Neural cell (in vitro differentiated cells): Measurements from ENCODE around the gene NR4A2. TPM values are rescaled to one million over a fixed set of nuclear protein-coding genes. Genes with fewer than 3 reads are reported as not detected.

Experiments
- H2AFZ ChIP-seq: fragments of 200-600, 300-800 bp; sonication (generic), shearing (Covaris generic); 2 replicates; pipeline ENCODE4 v1.6.0; 2014; ENCODE audit warnings: low read depth, mild to moderate bottlenecking, antibody characterized with exemption, low read length, moderate library complexity
- H3F3A ChIP-seq: fragments of 200-600 bp; shearing (Covaris generic); 2 replicates; pipeline ENCODE4 v1.6.1; 2016; ENCODE audit warnings: mild to moderate bottlenecking, moderate library complexity, mixed read lengths, antibody characterized with exemption, low read length; ENCODE audit not compliant: insufficient read depth, poor library complexity, severe bottlenecking
- H3K27ac ChIP-seq: fragments of 200-600, 300-800 bp; sonication (generic), shearing (Covaris generic); 2 replicates; pipeline ENCODE4 v1.5.1; 2014; ENCODE audit warnings: mild to moderate bottlenecking, low read length, moderate library complexity
- H3K27me3 ChIP-seq: fragments of 300-800, 200-600 bp; sonication (generic), shearing (Covaris generic); 2 replicates; pipeline ENCODE4 v1.6.0; 2014; ENCODE audit warnings: mild to moderate bottlenecking, low read depth, low read length, moderate library complexity; ENCODE audit not compliant: insufficient read depth
- H3K36me3 ChIP-seq: fragments of 300-800, 200-600 bp; sonication (generic), shearing (Covaris generic); 2 replicates; pipeline ENCODE4 v1.5.1; 2014; ENCODE audit warnings: mild to moderate bottlenecking, antibody characterized with exemption, low read length, moderate library complexity; ENCODE audit not compliant: insufficient read depth
- H3K4me2 ChIP-seq: fragments of 300-800, 200-600 bp; sonication (generic), shearing (Covaris generic); 2 replicates; pipeline ENCODE4 v1.6.0; 2014; ENCODE audit warnings: mild to moderate bottlenecking, low read length
- H3K4me3 ChIP-seq: fragments of 300-800, 200-600 bp; sonication (generic), shearing (Covaris generic); 2 replicates; pipeline ENCODE4 v1.5.1; 2014; ENCODE audit warnings: mild to moderate bottlenecking, low read length, moderate library complexity
- H3K79me2 ChIP-seq: fragments of 200-600 bp; shearing (Covaris generic); replicated peaks from 2 replicates; pipeline ENCODE4 v1.6.0; 2014; ENCODE audit warnings: mild to moderate bottlenecking, low read length, moderate library complexity; ENCODE audit not compliant: insufficient read depth
- H3K9ac ChIP-seq: fragments of 300-800, 200-600 bp; sonication (generic), shearing (Covaris generic); 2 replicates; pipeline ENCODE4 v1.6.1; 2016; ENCODE audit warnings: mild to moderate bottlenecking, low read length, mixed read lengths
- H3K9me2 ChIP-seq: fragments of 200-600 bp; shearing (Covaris generic); 2 replicates; pipeline ENCODE4 v1.6.1; 2016; ENCODE audit warnings: mild to moderate bottlenecking, low read length, mixed read lengths; ENCODE audit not compliant: insufficient read depth
- H3K9me3 ChIP-seq: fragments of 200-600, 300-800 bp; sonication (generic), shearing (Covaris generic); 2 replicates; pipeline ENCODE4 v1.6.1; 2016; ENCODE audit warnings: mild to moderate bottlenecking, mixed run types, low read length, moderate library complexity, mixed read lengths
- H4K20me1 ChIP-seq: fragments of 200-600 bp; shearing (Covaris generic); 2 replicates; pipeline ENCODE4 v1.6.1; 2016; ENCODE audit warnings: mild to moderate bottlenecking, mixed run types; ENCODE audit not compliant: insufficient read depth
- EP300 ChIP-seq: fragments of 450-650 bp; conservative IDR thresholded peaks from 2 replicates; pipeline ENCODE4 v1.6.1; 2014; ENCODE audit warnings: antibody characterized with exemption, mild to moderate bottlenecking, moderate library complexity; ENCODE audit not compliant: poor library complexity, severe bottlenecking
- EZH2 ChIP-seq: fragments of 200-600, 300-800 bp; shearing (Covaris generic), sonication (generic); IDR thresholded peaks from 2 replicates; pipeline ENCODE4 v1.6.1; 2014; ENCODE audit warnings: antibody characterized with exemption, low read length, borderline replicate concordance, mild to moderate bottlenecking; ENCODE audit not compliant: insufficient read depth, poor library complexity, severe bottlenecking
- MXI1 ChIP-seq: fragments of 450-650 bp; conservative IDR thresholded peaks from 2 replicates; pipeline ENCODE4 v1.6.1; 2014; ENCODE audit warnings: antibody characterized with exemption, mild to moderate bottlenecking; ENCODE audit not compliant: poor library complexity, severe bottlenecking
- POLR2AphosphoS5 ChIP-seq: IDR thresholded peaks from 2 replicates; pipeline ENCODE4 v1.6.1; 2012
- RAD21 ChIP-seq: fragments of 450-650 bp; conservative IDR thresholded peaks from 2 replicates; pipeline ENCODE4 v1.6.1; 2014; ENCODE audit warnings: antibody characterized with exemption, mild to moderate bottlenecking, moderate library complexity
- REST ChIP-seq: IDR thresholded peaks from 2 replicates; pipeline ENCODE4 v1.6.1; 2012; ENCODE audit warnings: borderline replicate concordance
- SMC3 ChIP-seq: fragments of 450-650 bp; conservative IDR thresholded peaks from 2 replicates; pipeline ENCODE4 v1.6.1; 2014; ENCODE audit warnings: antibody characterized with exemption, mild to moderate bottlenecking, moderate library complexity; ENCODE audit not compliant: poor library complexity
- TAF1 ChIP-seq: IDR thresholded peaks from 2 replicates; pipeline ENCODE4 v1.6.1; 2012; ENCODE audit warnings: low read depth
- polyA minus RNA-seq: library from RNA; depleted of rRNA, polyadenylated mRNA; stranded (reverse); fragments of >200 nt; gene quantifications from 2 replicates; pipeline ENCODE4 v1.2.3, GENCODE V29; 2014
- polyA plus RNA-seq: library from polyadenylated mRNA; depleted of rRNA; stranded (reverse); fragments of >200 nt; gene quantifications from 2 replicates; pipeline ENCODE4 v1.2.3, GENCODE V29; 2014
- TF ChIP-seq, protein P1 (sequence below): fragments of 450-650 bp; IDR thresholded peaks from 2 replicates; pipeline ENCODE4 v1.5.1; 2014; ENCODE audit warnings: antibody characterized with exemption, mild to moderate bottlenecking, moderate library complexity; ENCODE audit not compliant: poor library complexity, severe bottlenecking

NR4A2 gene
- 0.48 and 1.2 TPM in 2 replicates for polyA plus RNA-seq
- polyA minus RNA-seq: 0.23 TPM in 1 of 2 replicates, not detected in the other

- Histone ChIP-seq H4K20me1 (no peaks in the 10 kb centered on the region), H3K36me3 (no peaks in the 10 kb centered on the region), H3K9me2 (no peaks in the 10 kb centered on the region), H3K9me3 (peaks cover 5% of the 10 kb centered on the region), H3F3A (peaks cover 5% of the 10 kb centered on the region), H3K4me3 (peak within 1 kb of the TSS; percentile 80), H2AFZ (peak within 1 kb of the TSS; percentile 48), H3K79me2 (no peaks in the 10 kb centered on the region), H3K27me3 (peaks cover 82% of the 10 kb centered on the region), H3K27ac (no peak within 1 kb of the TSS), H3K9ac (peak within 1 kb of the TSS; percentile 51), H3K4me2 (peak within 1 kb of the TSS; percentile 99)
- TF ChIP-seq REST (no peak), MXI1 (peak; percentile 68), TAF1 (no peak), RAD21 (no peak), EZH2 (no peak), POLR2AphosphoS5 (no peak), EP300 (no peak), SMC3 (peak; percentile 16)
- TF ChIP-seq, protein P1, sequence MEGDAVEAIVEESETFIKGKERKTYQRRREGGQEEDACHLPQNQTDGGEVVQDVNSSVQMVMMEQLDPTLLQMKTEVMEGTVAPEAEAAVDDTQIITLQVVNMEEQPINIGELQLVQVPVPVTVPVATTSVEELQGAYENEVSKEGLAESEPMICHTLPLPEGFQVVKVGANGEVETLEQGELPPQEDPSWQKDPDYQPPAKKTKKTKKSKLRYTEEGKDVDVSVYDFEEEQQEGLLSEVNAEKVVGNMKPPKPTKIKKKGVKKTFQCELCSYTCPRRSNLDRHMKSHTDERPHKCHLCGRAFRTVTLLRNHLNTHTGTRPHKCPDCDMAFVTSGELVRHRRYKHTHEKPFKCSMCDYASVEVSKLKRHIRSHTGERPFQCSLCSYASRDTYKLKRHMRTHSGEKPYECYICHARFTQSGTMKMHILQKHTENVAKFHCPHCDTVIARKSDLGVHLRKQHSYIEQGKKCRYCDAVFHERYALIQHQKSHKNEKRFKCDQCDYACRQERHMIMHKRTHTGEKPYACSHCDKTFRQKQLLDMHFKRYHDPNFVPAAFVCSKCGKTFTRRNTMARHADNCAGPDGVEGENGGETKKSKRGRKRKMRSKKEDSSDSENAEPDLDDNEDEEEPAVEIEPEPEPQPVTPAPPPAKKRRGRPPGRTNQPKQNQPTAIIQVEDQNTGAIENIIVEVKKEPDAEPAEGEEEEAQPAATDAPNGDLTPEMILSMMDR: no peak
Observed at GRCh38 chr2:156332534-156333273, at the start of gene NR4A2. Gene NR4A2 (minus strand): TSS chr2:156332721. CDS start chr2:156330186, 2,535 bp downstream.

DNA sequence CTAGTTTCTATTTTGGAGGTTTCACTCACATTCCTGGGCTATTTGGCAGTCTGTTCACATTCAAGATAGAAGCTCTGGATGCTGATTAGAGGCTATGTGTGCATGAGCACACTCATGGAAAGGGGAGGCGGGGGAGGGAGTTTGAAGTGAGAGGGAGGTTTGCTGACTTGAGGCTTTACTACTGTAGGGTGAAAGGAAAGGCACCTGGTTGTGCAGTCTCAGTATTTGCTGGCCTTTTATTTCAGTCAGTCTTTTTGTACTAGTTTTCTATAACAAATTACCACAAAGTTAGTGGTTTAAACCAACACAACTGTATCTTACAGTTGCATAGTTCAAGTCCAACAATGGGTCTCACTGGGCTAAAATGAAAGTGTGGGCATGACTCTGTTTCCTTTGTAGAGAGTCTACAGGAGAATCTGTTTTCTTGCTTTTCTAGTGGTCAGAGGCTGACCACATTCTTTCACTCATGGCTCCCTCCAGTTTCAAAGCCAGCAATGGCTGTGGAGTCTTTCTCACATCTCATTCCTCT lies 47.7 kb upstream of the NR4A2 start:
- Histone ChIP-seq H3K79me2 (no peaks in the 10 kb centered on the region), H3K9me3 (no peaks in the 10 kb centered on the region), H3F3A (no peaks in the 10 kb centered on the region), H2AFZ (no peak overlapping the region), H3K27ac (no peak overlapping the region), H4K20me1 (no peaks in the 10 kb centered on the region), H3K27me3 (no peaks in the 10 kb centered on the region), H3K9me2 (no peaks in the 10 kb centered on the region), H3K36me3 (no peaks in the 10 kb centered on the region), H3K4me3 (no peak overlapping the region), H3K4me2 (no peak overlapping the region), H3K9ac (no peak overlapping the region)
- TF ChIP-seq MXI1: no peak
- TF ChIP-seq RAD21: no peak
- no peak for TF ChIP-seq TAF1
- TF ChIP-seq, protein P1: no peak
- TF ChIP-seq EP300: no peak
- no peak for TF ChIP-seq SMC3
- TF ChIP-seq EZH2: no peak
- no peak for TF ChIP-seq REST
- TF ChIP-seq POLR2AphosphoS5: no peak
